Endothelial cell of umbilical vein (primary cell): Measurements from ENCODE around the gene RUFY3. TPM values are rescaled to one million over a fixed set of nuclear protein-coding genes. Genes with fewer than 3 reads are reported as not detected.
"Not testable (repeated sequence)": the region's sequence is repeated elsewhere in the genome, so short reads cannot be mapped to it uniquely, and the experiment has no call there.

Experiments
- BruUV-seq: library from RNA; stranded (reverse); fragments of 400-500 nt; replicated peaks from 2 replicates; lab custom pipeline; 2021; lab: Mats Ljungman, UMichigan
- CTCF ChIA-PET: fragments of 300-600, 350-600 bp; sonication (Branson Sonifier 250); formaldehyde crosslinking; loops from one replicate; lab custom pipeline; 2021; ENCODE audit warnings: antibody characterized with exemption, inconsistent platforms; lab: Charles Lee
- POLR2A ChIA-PET: fragments of 300-600, 350-600 bp; sonication (Branson Sonifier 250); formaldehyde crosslinking; loops from one replicate; lab custom pipeline; 2021; ENCODE audit warnings: antibody characterized with exemption, inconsistent platforms; lab: Charles Lee
- DNase-seq: peaks from one replicate; pipeline ENCODE4 v3.0.0-alpha.2; 2011; ENCODE audit warnings: low read depth, low spot score
- FAIRE-seq: peaks from 2 replicates; lab custom pipeline; 2011; peaks lifted over from hg19 to GRCh38; lab: Jason Lieb, UNC
- H2AFZ ChIP-seq: 2 replicates; pipeline ENCODE4 v1.6.0; 2012; ENCODE audit warnings: low read depth, low read length, control low read depth, inconsistent platforms
- H3K27ac ChIP-seq: 2 replicates; pipeline ENCODE4 v1.5.1; 2011; ENCODE audit warnings: low read depth, mild to moderate bottlenecking, control low read depth, low read length, moderate library complexity; ENCODE audit not compliant: insufficient read depth
- H3K27me3 ChIP-seq, 2 experiments: 2 replicates each; pipeline versions ENCODE4 v1.6.0 to v1.6.1; 2011; ENCODE audit warnings: low read length in 2 of 2, mixed read lengths in 1 of 2; ENCODE audit not compliant: control insufficient read depth in 2 of 2, insufficient read depth in 2 of 2
- H3K36me3 ChIP-seq, 2 experiments: 2 replicates in 1 of 2; 3 replicates in 1 of 2; pipeline ENCODE4 v1.5.1; 2011; ENCODE audit warnings: low read length in 2 of 2, mild to moderate bottlenecking in 1 of 2, moderate library complexity in 1 of 2; ENCODE audit not compliant: control insufficient read depth in 2 of 2, insufficient read depth in 2 of 2; ENCODE audit errors: extremely low read depth in 1 of 2
- H3K4me1 ChIP-seq: 3 replicates; pipeline ENCODE4 v1.5.1; 2011; ENCODE audit warnings: mild to moderate bottlenecking, low read length; ENCODE audit not compliant: control insufficient read depth, insufficient read depth; ENCODE audit errors: extremely low read depth
- H3K4me2 ChIP-seq: 2 replicates; pipeline ENCODE4 v1.6.1; 2011; ENCODE audit warnings: low read length, control low read depth, mixed read lengths; ENCODE audit not compliant: insufficient read depth
- H3K4me3 ChIP-seq, 3 experiments: fragments of 200-600 bp in 1 of 3; sonication (generic), shearing (Covaris generic) in 1 of 3; replicated peaks in 1 of 3; 2 replicates each; pipeline ENCODE4 v1.5.1; 2011 to 2016; ENCODE audit warnings: control low read depth in 3 of 3, low read length in 3 of 3, mild to moderate bottlenecking in 2 of 3, inconsistent platforms in 1 of 3, low read depth in 1 of 3, moderate library complexity in 1 of 3; ENCODE audit not compliant: insufficient read depth in 1 of 3
- H3K79me2 ChIP-seq: 2 replicates; pipeline ENCODE4 v1.6.0; 2012; ENCODE audit warnings: low read length, inconsistent platforms; ENCODE audit not compliant: control insufficient read depth, insufficient read depth
- H3K9ac ChIP-seq: replicated peaks from 2 replicates; pipeline ENCODE3; 2011; ENCODE audit warnings: low read length, control low read depth; ENCODE audit not compliant: insufficient read depth; ENCODE audit errors: extremely low read depth
- H3K9me1 ChIP-seq: replicated peaks from 3 replicates; pipeline ENCODE4 v1.6.0; 2011; ENCODE audit warnings: mild to moderate bottlenecking, low read length; ENCODE audit not compliant: control insufficient read depth, insufficient read depth; ENCODE audit errors: extremely low read depth
- H3K9me3 ChIP-seq: replicated peaks from 2 replicates; pipeline ENCODE4 v1.5.1; 2012; ENCODE audit warnings: low read length, inconsistent platforms; ENCODE audit not compliant: control insufficient read depth, insufficient read depth
- H4K20me1 ChIP-seq: replicated peaks from 2 replicates; pipeline ENCODE3; 2011; ENCODE audit warnings: mild to moderate bottlenecking, low read length; ENCODE audit not compliant: control insufficient read depth, insufficient read depth; ENCODE audit errors: extremely low read depth
- EZH2 ChIP-seq: IDR thresholded peaks from 2 replicates; pipeline ENCODE4 v1.6.1; 2012; ENCODE audit warnings: borderline replicate concordance, low read depth, mild to moderate bottlenecking, moderate library complexity, low read length, inconsistent platforms; ENCODE audit not compliant: severe bottlenecking
- FOS ChIP-seq: IDR thresholded peaks from 2 replicates; pipeline ENCODE4 v1.6.1; 2011; ENCODE audit warnings: mild to moderate bottlenecking, low read length, moderate library complexity, borderline replicate concordance; ENCODE audit not compliant: insufficient read depth
- GATA2 ChIP-seq: IDR thresholded peaks from 2 replicates; pipeline ENCODE4 v1.7.0; 2011; ENCODE audit warnings: low read depth, mild to moderate bottlenecking, moderate library complexity, mixed read lengths, low read length; ENCODE audit not compliant: insufficient read length, insufficient read depth
- JUN ChIP-seq: IDR thresholded peaks from 2 replicates; pipeline ENCODE4 v1.6.1; 2011; ENCODE audit warnings: borderline replicate concordance, low read depth; ENCODE audit not compliant: insufficient read length, insufficient read depth
- MYC ChIP-seq: IDR thresholded peaks from one replicate; pipeline ENCODE4 v1.6.1; 2011; ENCODE audit warnings: mild to moderate bottlenecking, low read depth, low read length
- POLR2A ChIP-seq: IDR thresholded peaks from 2 replicates; pipeline ENCODE4 v1.6.1; 2012; ENCODE audit warnings: low read depth, mild to moderate bottlenecking, control low read depth, low read length
- POLR2AphosphoS5 ChIP-seq: IDR thresholded peaks from 2 replicates; pipeline ENCODE4 v1.6.1; 2012; ENCODE audit warnings: low read depth, mild to moderate bottlenecking, control low read depth, low read length, moderate library complexity; ENCODE audit not compliant: insufficient read depth
- dilution Hi-C: fragments of 300-500 bp; cut with MboI; formaldehyde crosslinking; loops from one replicate; pipeline ENCODE4 v1.15.0; 2019; ENCODE audit warnings: low sequenced_read_pairs; ENCODE audit not compliant: extremely low pct_ligation_motif_present
- intact Hi-C: fragments of 100-400 bp; cut with micrococcal nuclease; formaldehyde crosslinking; loops from one replicate; pipeline ENCODE4 v1.10.0; 2022
- polyA plus RNA-seq, 4 experiments: library from polyadenylated mRNA; depleted of rRNA in 3 of 4; stranded (reverse) in 3 of 4; unstranded in 1 of 4; fragments of >200 nt; gene quantifications; 2 replicates each; pipeline versions ENCODE4 v1.2.1 to v1.2.3, GENCODE V29; 2011 to 2012; ENCODE audit warnings: missing spikeins in 1 of 4
- total RNA-seq: library from RNA; stranded (reverse); gene quantifications from 2 replicates; pipeline ENCODE4 v1.2.3, GENCODE V29; 2021
- TF ChIP-seq, protein P1 (sequence below): IDR thresholded peaks from 2 replicates; pipeline ENCODE4 v1.6.1; 2011; ENCODE audit not compliant: insufficient read depth, insufficient read length
- TF ChIP-seq, protein P2 (sequence below), 2 donors: IDR thresholded peaks; 1 replicate in 1 of 2; 2 replicates in 1 of 2; pipeline ENCODE4 v1.5.1; 2011; ENCODE audit warnings: low read length in 2 of 2, mild to moderate bottlenecking in 2 of 2, moderate library complexity in 2 of 2, control low read depth in 1 of 2, inconsistent platforms in 1 of 2, low read depth in 1 of 2; ENCODE audit not compliant: insufficient read depth in 1 of 2; ENCODE audit errors: extremely low read depth in 1 of 2

The RUFY3 gene
- total and polyA plus RNA-seq, 2 donors (not counting 3 experiments of a cell fraction or from before 2014, with no cell fraction given), result 10.0 to 52.8 TPM

DNA sequence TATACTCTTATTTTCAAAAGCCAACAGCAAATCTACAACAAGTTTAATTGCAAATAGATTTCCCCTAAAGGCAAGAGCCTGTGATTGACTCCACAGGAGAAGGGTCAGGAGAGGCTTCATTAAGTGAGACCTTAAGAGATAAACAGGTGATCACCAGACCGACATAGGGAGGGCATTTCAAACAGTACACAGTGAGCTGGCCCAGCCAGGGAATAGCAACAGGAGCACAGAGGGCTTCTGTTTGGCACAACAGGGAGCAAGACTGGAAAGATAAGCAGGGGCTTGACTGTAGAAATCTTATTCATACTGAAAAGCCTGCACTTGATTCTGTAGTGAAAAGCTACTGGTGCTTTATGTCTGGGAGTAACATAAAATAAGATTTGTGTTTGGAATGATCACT is 3.9 kb downstream of the RUFY3 start:
- no peak for DNase-seq
- ChIA-PET CTCF (interaction anchor here (4.0 kb wide), 1 partner anchor 9 kb away, joined by 17 read pairs; no protein-coding TSS in a partner anchor), POLR2A (no interaction called here)
- FAIRE-seq, result no peak
- H3K27ac ChIP-seq, result no peak overlapping the region
- H3K9me3 ChIP-seq, result no peaks in the 10 kb centered on the region
- H3K4me1 ChIP-seq, result no peaks in the 10 kb centered on the region
- no peak overlapping the region for H3K9ac ChIP-seq
- no peaks in the 10 kb centered on the region for H3K36me3 ChIP-seq
- H3K79me2 ChIP-seq, result peaks cover 13% of the 10 kb centered on the region
- H3K4me3 ChIP-seq, result no peak overlapping the region
- no peak for TF ChIP-seq FOS
- TF ChIP-seq, protein P1, sequence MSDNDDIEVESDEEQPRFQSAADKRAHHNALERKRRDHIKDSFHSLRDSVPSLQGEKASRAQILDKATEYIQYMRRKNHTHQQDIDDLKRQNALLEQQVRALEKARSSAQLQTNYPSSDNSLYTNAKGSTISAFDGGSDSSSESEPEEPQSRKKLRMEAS, result no peak
- TF ChIP-seq POLR2AphosphoS5, result no peak
- no peak for TF ChIP-seq POLR2A
- TF ChIP-seq GATA2, result no peak
- no peak for TF ChIP-seq MYC
- TF ChIP-seq, protein P2, sequence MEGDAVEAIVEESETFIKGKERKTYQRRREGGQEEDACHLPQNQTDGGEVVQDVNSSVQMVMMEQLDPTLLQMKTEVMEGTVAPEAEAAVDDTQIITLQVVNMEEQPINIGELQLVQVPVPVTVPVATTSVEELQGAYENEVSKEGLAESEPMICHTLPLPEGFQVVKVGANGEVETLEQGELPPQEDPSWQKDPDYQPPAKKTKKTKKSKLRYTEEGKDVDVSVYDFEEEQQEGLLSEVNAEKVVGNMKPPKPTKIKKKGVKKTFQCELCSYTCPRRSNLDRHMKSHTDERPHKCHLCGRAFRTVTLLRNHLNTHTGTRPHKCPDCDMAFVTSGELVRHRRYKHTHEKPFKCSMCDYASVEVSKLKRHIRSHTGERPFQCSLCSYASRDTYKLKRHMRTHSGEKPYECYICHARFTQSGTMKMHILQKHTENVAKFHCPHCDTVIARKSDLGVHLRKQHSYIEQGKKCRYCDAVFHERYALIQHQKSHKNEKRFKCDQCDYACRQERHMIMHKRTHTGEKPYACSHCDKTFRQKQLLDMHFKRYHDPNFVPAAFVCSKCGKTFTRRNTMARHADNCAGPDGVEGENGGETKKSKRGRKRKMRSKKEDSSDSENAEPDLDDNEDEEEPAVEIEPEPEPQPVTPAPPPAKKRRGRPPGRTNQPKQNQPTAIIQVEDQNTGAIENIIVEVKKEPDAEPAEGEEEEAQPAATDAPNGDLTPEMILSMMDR (IDR thresholded peaks at IDR 0.05; ENCODE audit: extremely low read depth in 1 of 2, insufficient read depth in 1 of 2, low read depth in 1 of 2, low read length in 2 of 2), result no peak
- TF ChIP-seq JUN, result no peak
- no peak for TF ChIP-seq EZH2
- H3K9me1 ChIP-seq, result no peaks in the 10 kb centered on the region
- intact Hi-C loops (no loop called here), dilution Hi-C loops (no loop called here)
- no peak overlapping the region for H3K4me2 ChIP-seq
- no peak overlapping the region for H2AFZ ChIP-seq
- H4K20me1 ChIP-seq, result no peaks in the 10 kb centered on the region
- H3K27me3 ChIP-seq, result no peaks in the 10 kb centered on the region
- no TSS peak for BruUV-seq

DNA sequence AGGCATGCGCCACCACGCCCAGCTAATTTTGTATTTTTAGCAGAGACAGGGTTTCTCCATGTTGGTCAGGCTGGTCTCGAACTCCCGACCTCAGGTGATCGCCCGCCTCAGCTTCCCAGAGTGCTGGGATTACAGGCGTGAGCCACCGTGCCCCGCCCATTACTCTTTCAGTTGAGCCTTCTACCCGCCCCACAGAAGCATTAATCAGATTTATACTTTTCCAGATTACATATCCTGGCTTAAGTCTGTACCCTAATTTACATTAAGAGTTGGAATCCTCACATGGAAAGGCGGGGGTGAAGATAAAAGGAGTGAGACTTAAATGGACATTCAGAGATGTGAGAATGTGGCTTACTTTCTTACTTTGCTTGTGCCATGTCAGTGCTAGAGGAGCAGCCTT is 4.8 kb downstream of the RUFY3 start:
- H3K9me3 ChIP-seq, H3K4me2 ChIP-seq, dilution Hi-C loops, POLR2A ChIA-PET, intact Hi-C loops, BruUV-seq, H4K20me1 ChIP-seq, H3K4me3 ChIP-seq, H3K9ac ChIP-seq, H3K4me1 ChIP-seq, DNase-seq, FAIRE-seq, H2AFZ ChIP-seq, H3K27me3 ChIP-seq, H3K36me3 ChIP-seq, H3K9me1 ChIP-seq, H3K27ac ChIP-seq: not testable (repeated sequence)
- H3K79me2 ChIP-seq, result peaks cover 13% of the 10 kb centered on the region
- CTCF ChIA-PET, result interaction anchor here (4.0 kb wide), 1 partner anchor 8 kb away, joined by 17 read pairs; no protein-coding TSS in a partner anchor
